Hepatocyte (in vitro differentiated cells): ENCODE measurements around the gene GNG13. TPM values are rescaled to one million over a fixed set of nuclear protein-coding genes. Genes with fewer than 3 reads are reported as not detected.

ENCODE experiments used
- DNase-seq: peaks from one replicate; pipeline ENCODE4 v3.0.0-alpha.2; 2016; ENCODE audit warnings: low spot score
- H2AFZ ChIP-seq: fragments of 200-600 bp; sonication (generic); 2 replicates; pipeline ENCODE4 v1.6.0; 2016; ENCODE audit warnings: antibody characterized with exemption, mild to moderate bottlenecking
- H3K27ac ChIP-seq: fragments of 200-600 bp; sonication (generic); 2 replicates; pipeline ENCODE4 v1.5.1; 2016; ENCODE audit warnings: mild to moderate bottlenecking
- H3K27me3 ChIP-seq: fragments of 200-600 bp; sonication (generic); 2 replicates; pipeline ENCODE4 v1.6.1; 2016
- H3K36me3 ChIP-seq: fragments of 200-600 bp; sonication (generic); replicated peaks from 2 replicates; pipeline ENCODE4 v1.5.1; 2016; ENCODE audit warnings: low read depth; ENCODE audit not compliant: insufficient read depth
- H3K4me1 ChIP-seq: fragments of 200-600 bp; sonication (generic); 2 replicates; pipeline ENCODE4 v1.5.1; 2016; ENCODE audit warnings: mild to moderate bottlenecking, moderate library complexity; ENCODE audit not compliant: insufficient read depth
- H3K4me2 ChIP-seq: fragments of 200-600 bp; sonication (generic); 2 replicates; pipeline ENCODE4 v1.6.0; 2016
- H3K4me3 ChIP-seq: fragments of 200-600 bp; sonication (generic); 2 replicates; pipeline ENCODE4 v1.5.1; 2016; ENCODE audit warnings: mild to moderate bottlenecking
- H3K79me2 ChIP-seq: fragments of 200-600 bp; sonication (generic); 2 replicates; pipeline ENCODE4 v1.6.0; 2017; ENCODE audit warnings: mild to moderate bottlenecking
- H3K9me2 ChIP-seq: fragments of 200-600 bp; sonication (generic); replicated peaks from 2 replicates; pipeline ENCODE4 v1.6.0; 2017; ENCODE audit warnings: mild to moderate bottlenecking; ENCODE audit not compliant: insufficient read depth
- H3K9me3 ChIP-seq: fragments of 200-600 bp; sonication (generic); 2 replicates; pipeline ENCODE4 v1.5.1; 2016; ENCODE audit warnings: low read depth, mild to moderate bottlenecking
- H4K20me1 ChIP-seq: fragments of 200-600 bp; sonication (generic); 2 replicates; pipeline ENCODE4 v1.6.0; 2016; ENCODE audit warnings: mild to moderate bottlenecking; ENCODE audit not compliant: insufficient read depth, poor library complexity, severe bottlenecking
- EZH2 ChIP-seq: fragments of 200-600 bp; sonication (generic); IDR thresholded peaks from 2 replicates; pipeline ENCODE4 v1.6.1; 2016; ENCODE audit warnings: antibody characterized with exemption, mild to moderate bottlenecking, borderline replicate concordance
- EZH2phosphoT487 ChIP-seq: fragments of 200-600 bp; sonication (generic); IDR thresholded peaks from one replicate; pipeline ENCODE4 v1.6.1; 2018; ENCODE audit warnings: antibody characterized with exemption, mild to moderate bottlenecking, low read depth, moderate library complexity; ENCODE audit not compliant: unreplicated experiment, severe bottlenecking
- WGBS: methylation state at CpG from one replicate; pipeline ENCODE4 v1.1.6; 2016; ENCODE audit warnings: low lambda C conversion rate; ENCODE audit errors: missing lambda C conversion rate; 5-methylcytosine and 5-hydroxymethylcytosine counted together
- polyA plus RNA-seq: library from polyadenylated mRNA; unstranded; fragments of >200 nt; fragmentation: Nextera tagmentation; extraction: Ambion mirVana; gene quantifications from 2 replicates; pipeline ENCODE4 v1.2.1, GENCODE V29; 2016
- total RNA-seq: library from RNA; depleted of rRNA; stranded (reverse); fragments of >200 nt; gene quantifications from 2 replicates; pipeline ENCODE4 v1.2.3, GENCODE V29; 2014
- TF ChIP-seq, protein P1 (sequence below): fragments of 200-600 bp; sonication (generic); IDR thresholded peaks from 2 replicates; pipeline ENCODE4 v1.5.1; 2016; ENCODE audit warnings: antibody characterized with exemption, mild to moderate bottlenecking; ENCODE audit not compliant: poor library complexity

GNG13 gene
- total and polyA plus RNA-seq, 2 experiments from 2014 or later: not detected

DNA sequence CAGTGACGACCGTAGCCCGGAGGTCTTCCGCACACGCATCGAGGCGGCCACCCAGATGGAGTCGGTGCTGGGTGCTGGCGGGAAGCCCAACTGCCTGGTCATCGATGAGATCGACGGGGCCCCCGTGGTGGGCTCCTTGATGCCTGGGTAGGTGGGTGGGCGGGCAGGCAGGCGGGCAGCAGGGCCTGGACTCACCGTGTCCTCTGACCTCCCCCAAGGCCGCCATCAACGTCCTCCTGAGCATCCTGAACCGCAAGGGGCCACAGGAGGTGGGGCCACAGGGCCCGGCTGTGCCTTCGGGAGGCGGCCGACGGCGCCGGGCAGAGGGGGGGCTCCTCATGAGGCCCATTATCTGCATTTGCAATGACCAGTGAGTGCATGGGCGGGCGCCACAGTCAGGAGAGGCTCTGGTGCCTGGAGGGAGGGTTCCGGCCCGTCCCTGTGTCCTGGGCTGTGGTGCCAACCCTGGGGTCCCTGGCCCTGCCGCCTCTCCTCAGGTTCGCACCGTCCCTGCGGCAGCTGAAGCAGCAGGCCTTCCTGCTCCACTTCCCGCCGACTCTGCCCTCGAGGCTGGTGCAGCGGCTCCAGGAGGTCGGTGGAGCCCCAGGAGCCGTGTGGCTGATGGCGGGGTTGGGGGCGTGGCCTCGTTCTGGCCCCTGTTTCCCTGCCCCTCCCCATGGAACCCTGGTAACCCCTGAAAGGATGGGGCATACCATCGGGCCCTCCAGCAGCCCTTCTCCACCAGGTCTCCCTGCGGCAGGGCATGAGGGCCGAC, 8.1 kb downstream of the GNG13 start:
- Histone ChIP-seq H3K27ac (no peak overlapping the region), H3K79me2 (peaks cover 13% of the 10 kb centered on the region), H3K4me1 (peaks cover 3% of the 10 kb centered on the region), H3K9me3 (no peaks in the 10 kb centered on the region), H3K4me3 (no peak overlapping the region), H3K9me2 (no peaks in the 10 kb centered on the region), H3K36me3 (no peaks in the 10 kb centered on the region), H3K27me3 (no peaks in the 10 kb centered on the region), H2AFZ (no peak overlapping the region), H4K20me1 (peaks cover 5% of the 10 kb centered on the region), H3K4me2 (no peak overlapping the region)
- WGBS: 97% methylated on average over 36 of the region's 46 CpGs
- DNase-seq: no peak
- TF ChIP-seq EZH2: no peak
- TF ChIP-seq EZH2phosphoT487: no peak
- TF ChIP-seq, protein P1, sequence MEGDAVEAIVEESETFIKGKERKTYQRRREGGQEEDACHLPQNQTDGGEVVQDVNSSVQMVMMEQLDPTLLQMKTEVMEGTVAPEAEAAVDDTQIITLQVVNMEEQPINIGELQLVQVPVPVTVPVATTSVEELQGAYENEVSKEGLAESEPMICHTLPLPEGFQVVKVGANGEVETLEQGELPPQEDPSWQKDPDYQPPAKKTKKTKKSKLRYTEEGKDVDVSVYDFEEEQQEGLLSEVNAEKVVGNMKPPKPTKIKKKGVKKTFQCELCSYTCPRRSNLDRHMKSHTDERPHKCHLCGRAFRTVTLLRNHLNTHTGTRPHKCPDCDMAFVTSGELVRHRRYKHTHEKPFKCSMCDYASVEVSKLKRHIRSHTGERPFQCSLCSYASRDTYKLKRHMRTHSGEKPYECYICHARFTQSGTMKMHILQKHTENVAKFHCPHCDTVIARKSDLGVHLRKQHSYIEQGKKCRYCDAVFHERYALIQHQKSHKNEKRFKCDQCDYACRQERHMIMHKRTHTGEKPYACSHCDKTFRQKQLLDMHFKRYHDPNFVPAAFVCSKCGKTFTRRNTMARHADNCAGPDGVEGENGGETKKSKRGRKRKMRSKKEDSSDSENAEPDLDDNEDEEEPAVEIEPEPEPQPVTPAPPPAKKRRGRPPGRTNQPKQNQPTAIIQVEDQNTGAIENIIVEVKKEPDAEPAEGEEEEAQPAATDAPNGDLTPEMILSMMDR: no peak

DNA sequence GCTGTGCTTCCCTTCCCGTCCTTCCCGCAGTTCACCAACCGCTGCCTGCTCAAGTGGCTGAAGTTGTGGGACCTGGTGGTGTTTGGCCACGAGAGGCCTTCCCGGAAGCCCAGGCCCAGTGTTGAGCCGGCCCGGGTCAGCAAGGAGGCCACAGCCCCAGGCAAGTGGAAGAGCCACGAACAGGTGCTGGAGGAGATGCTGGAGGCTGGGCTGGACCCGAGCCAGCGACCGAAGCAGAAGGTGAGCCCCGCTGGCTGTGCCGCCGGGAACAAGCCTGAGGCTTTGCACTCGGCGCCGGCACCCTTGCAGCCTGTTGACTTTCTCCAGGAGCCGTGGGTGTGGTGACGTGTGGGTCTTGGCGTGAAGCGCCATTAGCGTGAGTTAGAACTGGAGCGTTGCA, 9.4 kb downstream of the GNG13 start:
- Histone ChIP-seq H3K36me3 (no peaks in the 10 kb centered on the region), H3K9me2 (no peaks in the 10 kb centered on the region)
- WGBS: 98% methylated on average over 21 of the region's 23 CpGs

DNA sequence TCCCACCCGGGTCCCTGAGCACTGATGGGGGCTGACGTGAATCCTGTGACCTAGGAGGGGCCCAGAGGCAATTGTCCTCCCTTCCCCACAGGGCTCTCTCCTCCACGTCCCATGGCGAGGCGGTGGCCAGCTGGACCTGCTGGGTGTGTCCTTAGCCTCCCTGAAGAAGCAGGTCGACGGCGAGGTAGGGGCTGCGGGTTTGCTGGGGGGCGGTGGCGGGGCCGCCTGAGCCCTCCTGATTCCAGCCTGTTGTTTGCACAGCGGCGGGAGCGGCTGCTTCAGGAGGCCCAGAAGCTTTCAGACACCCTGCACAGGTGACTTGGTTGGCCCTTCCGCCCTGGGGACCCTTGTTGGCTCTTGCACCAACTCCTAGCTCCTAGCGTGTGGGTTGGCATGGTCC, 10.4 kb downstream of the GNG13 start:
- Histone ChIP-seq H3K27me3 (no peaks in the 10 kb centered on the region), H3K4me2 (no peak overlapping the region), H3K4me1 (peaks cover 7% of the 10 kb centered on the region), H2AFZ (no peak overlapping the region), H3K27ac (no peak overlapping the region), H3K36me3 (no peaks in the 10 kb centered on the region), H3K9me2 (no peaks in the 10 kb centered on the region), H4K20me1 (peaks cover 5% of the 10 kb centered on the region), H3K79me2 (peaks cover 19% of the 10 kb centered on the region), H3K9me3 (no peaks in the 10 kb centered on the region), H3K4me3 (no peak overlapping the region)
- DNase-seq: no peak
- WGBS: 97% methylated on average over 15 of the region's 17 CpGs
- TF ChIP-seq, protein P1: no peak
- TF ChIP-seq EZH2 (no peak), EZH2phosphoT487 (no peak)

More for the DNA sequence above, 9.4 kb downstream of the GNG13 start:
- no peak overlapping the region for H3K4me2 ChIP-seq
- no peak for DNase-seq
- H4K20me1 ChIP-seq: peaks cover 5% of the 10 kb centered on the region
- H2AFZ ChIP-seq: no peak overlapping the region
- no peaks in the 10 kb centered on the region for H3K9me3 ChIP-seq
- H3K27me3 ChIP-seq: no peaks in the 10 kb centered on the region
- no peak for TF ChIP-seq EZH2phosphoT487
- TF ChIP-seq EZH2: no peak
- TF ChIP-seq, protein P1: no peak
- no peak overlapping the region for H3K27ac ChIP-seq
- peaks cover 19% of the 10 kb centered on the region for H3K79me2 ChIP-seq
- peaks cover 7% of the 10 kb centered on the region for H3K4me1 ChIP-seq
- no peak overlapping the region for H3K4me3 ChIP-seq
